Adrenal gland (tissue), 12 donors: ENCODE data around the gene GRIA2. TPM values are rescaled to one million over a fixed set of nuclear protein-coding genes. Genes with fewer than 3 reads are reported as not detected.

ENCODE experiments used
- DNase-seq, 7 donors: peaks; one replicate each; pipeline ENCODE4 v3.0.0-alpha.2; 2019 to 2020
- H3K27ac ChIP-seq, 5 donors: fragments of 200-600 bp; sonication (generic) in 4 of 5; 1 replicate in 3 of 5; 2 replicates in 2 of 5; pipeline versions ENCODE4 v1.5.1 to v1.8.0; 2016 to 2020; ENCODE audit warnings: mild to moderate bottlenecking in 1 of 5
- H3K27me3 ChIP-seq: fragments of 200-600 bp; 2 replicates; pipeline ENCODE4 v1.8.0; 2021
- H3K36me3 ChIP-seq, 2 donors: fragments of 200-600 bp; replicated peaks in 1 of 2; 1 replicate in 1 of 2; 2 replicates in 1 of 2; pipeline versions ENCODE4 v1.5.1 to v1.8.0; 2018 to 2022
- H3K4me1 ChIP-seq, 2 donors: fragments of 200-600 bp; replicated peaks in 1 of 2; 1 replicate in 1 of 2; 2 replicates in 1 of 2; pipeline versions ENCODE4 v1.5.1 to v1.8.0; 2018 to 2021
- H3K4me3 ChIP-seq, 4 donors: fragments of 200-600 bp; sonication (generic) in 3 of 4; one replicate each; pipeline ENCODE4 v1.5.1; 2016 to 2018
- H3K9me3 ChIP-seq, 3 donors: fragments of 200-600 bp; sonication (generic) in 1 of 3; replicated peaks in 1 of 3; 1 replicate in 2 of 3; 2 replicates in 1 of 3; pipeline versions ENCODE4 v1.5.1 to v1.8.0; 2016 to 2021
- CTCF ChIP-seq, 6 experiments: fragments of 450-650 bp in 4 of 6; fragments of 200-600 bp in 2 of 6; sonication (generic) in 1 of 6; IDR thresholded peaks; 1 replicate in 5 of 6; 2 replicates in 1 of 6; pipeline versions ENCODE4 v1.5.1 to v1.8.0; 2016 to 2021; ENCODE audit warnings: antibody characterized with exemption in 6 of 6, mild to moderate bottlenecking in 2 of 6, moderate library complexity in 1 of 6
- POLR2A ChIP-seq, 2 donors: fragments of 450-650 bp; IDR thresholded peaks; one replicate each; pipeline ENCODE4 v1.6.1; 2017; ENCODE audit warnings: antibody characterized with exemption in 2 of 2, mild to moderate bottlenecking in 2 of 2, moderate library complexity in 1 of 2
- WGBS, 4 donors: extraction: QIAGEN DNeasy Blood & Tissue Kit in 2 of 4; methylation state at CpG; one replicate each; pipeline versions ENCODE4 v1.1.5 to v1.1.7; 2013 to 2017; 5-methylcytosine and 5-hydroxymethylcytosine counted together
- intact Hi-C, 2 donors: fragments of 100-400 bp; cut with DNase I; formaldehyde crosslinking; loops; one replicate each; pipeline versions ENCODE4 v1.14.1 to v1.15.0; 2022 to 2023
- polyA plus RNA-seq, 3 donors: library from polyadenylated mRNA; stranded (reverse); fragments of 200-250 nt in 2 of 3; fragments of 350-450 nt in 1 of 3; fragmentation: Illumina TruSeq in 1 of 3; extraction: RNeasy Lipid Tissue Mini Kit (QIAGEN cat#74804) in 1 of 3; gene quantifications; one replicate each; pipeline ENCODE4 v1.2.3, GENCODE V29; 2013 to 2014
- total RNA-seq, 9 donors: library from RNA; depleted of rRNA in 4 of 9; stranded (reverse); fragments of >200 nt in 4 of 9; fragments of 120-200 nt in 1 of 9; fragmentation: NEBNext Ultra II Directional in 1 of 9; extraction: Animal tissue kit (Norgen Biotek cat#: 25700) in 1 of 9; gene quantifications; one replicate each; pipeline versions ENCODE4 v1.1.0 to v1.2.4, GENCODE V29; 2013 to 2023
- donor health status: healthy with polysubstance abuse.
- donor health status: Bipolar disorder and iron deficiency.
- donor health status: DM: yes; HTN: yes; CAD: no.
- donor health status: DM: no; HTN: no; CAD: no.
- donor health status: DM: no; HTN: no; CAD: no.
- donor health status: DM: yes; HTN: yes; CAD: no.

The GRIA2 gene
- total and polyA plus RNA-seq, 12 donors, result 0.18 to 15.3 (median 3.6) TPM; not detected in 2

- H3K36me3 ChIP-seq, result no peaks in the 10 kb centered on the region
- H3K4me1 ChIP-seq, result peaks cover 0 to 9% of the 10 kb centered on the region in 2 donors
- no peak for DNase-seq
- H3K4me3 ChIP-seq, result no peak overlapping the region
- peaks cover 19% of the 10 kb centered on the region for H3K27me3 ChIP-seq
- H3K9me3 ChIP-seq, result peaks cover 0 to 4% (median 0%) of the 10 kb centered on the region in 3 donors
- H3K27ac ChIP-seq, result no peak overlapping the region
- TF ChIP-seq CTCF (IDR thresholded peaks at IDR 0.05) (no peak), POLR2A (IDR thresholded peaks at IDR 0.05) (no peak)
- 83 to 93% (median 88%) methylated on average over 3 of the region's 3 CpGs for WGBS, 4 donors
- intact Hi-C loops, result no loop called here
Measured at GRCh38 chr4:157226601-157227000, 6.1 kb downstream of the GRIA2 start.

DNA sequence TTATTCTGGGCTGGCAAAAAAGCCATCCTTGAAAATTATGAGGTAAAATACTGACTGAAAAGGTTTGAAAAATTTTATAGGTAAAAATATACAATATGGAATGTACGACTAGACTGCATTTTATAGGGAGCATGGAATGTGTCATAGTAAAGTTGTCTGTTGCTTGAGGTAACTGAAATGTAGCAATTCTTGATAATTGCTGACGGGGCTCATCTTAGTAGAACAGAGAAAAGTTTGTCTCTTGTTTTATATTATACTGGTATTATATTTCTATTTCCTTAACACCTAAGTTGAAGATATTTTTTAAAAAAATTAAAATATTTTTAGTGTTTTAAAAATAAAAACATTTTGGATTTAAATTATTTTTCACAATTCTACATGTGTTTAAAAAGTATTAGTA is 11.0 kb downstream of the GRIA2 start:
- WGBS, 4 donors, result 77 to 95% (median 85%) methylated on average over 2 of the region's 2 CpGs
- TF ChIP-seq CTCF (IDR thresholded peaks at IDR 0.05) (no peak), POLR2A (IDR thresholded peaks at IDR 0.05) (no peak)
- Histone ChIP-seq H3K36me3 (no peaks in the 10 kb centered on the region), H3K9me3 (peaks cover 0 to under 1% (median 0%) of the 10 kb centered on the region in 3 donors), H3K27me3 (no peaks in the 10 kb centered on the region), H3K27ac (no peak overlapping the region), H3K4me3 (no peak overlapping the region), H3K4me1 (no peaks in the 10 kb centered on the region)
- no peak for DNase-seq
- intact Hi-C loops, result no loop called here

DNA sequence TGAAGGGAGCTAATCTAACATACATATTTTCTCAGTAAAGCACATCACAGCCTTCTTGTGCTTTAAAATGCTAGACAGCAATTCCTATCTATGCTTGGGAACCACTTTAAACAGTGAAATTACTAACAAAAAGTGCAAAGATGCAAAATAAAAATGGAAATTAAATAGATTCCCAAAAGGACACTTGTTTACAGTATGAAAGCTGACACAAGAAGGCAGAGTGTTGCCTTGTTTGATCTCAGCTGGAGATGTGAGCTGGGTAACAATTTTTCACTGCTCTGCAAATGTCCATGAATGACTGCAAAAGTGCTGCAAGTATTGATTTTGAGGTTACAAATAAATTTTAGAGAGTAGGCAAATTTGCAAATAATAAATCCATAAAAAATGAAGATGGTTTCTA is 22.3 kb downstream of the GRIA2 start:
- no peaks in the 10 kb centered on the region for H3K4me1 ChIP-seq
- TF ChIP-seq CTCF (IDR thresholded peaks at IDR 0.05) (no peak), POLR2A (IDR thresholded peaks at IDR 0.05) (no peak)
- intact Hi-C loops, result no loop called here
- H3K36me3 ChIP-seq, result no peaks in the 10 kb centered on the region
- no peak overlapping the region for H3K4me3 ChIP-seq
- no peak for DNase-seq
- no peaks in the 10 kb centered on the region for H3K27me3 ChIP-seq
- no peaks in the 10 kb centered on the region for H3K9me3 ChIP-seq
- H3K27ac ChIP-seq, result no peak overlapping the region

DNA sequence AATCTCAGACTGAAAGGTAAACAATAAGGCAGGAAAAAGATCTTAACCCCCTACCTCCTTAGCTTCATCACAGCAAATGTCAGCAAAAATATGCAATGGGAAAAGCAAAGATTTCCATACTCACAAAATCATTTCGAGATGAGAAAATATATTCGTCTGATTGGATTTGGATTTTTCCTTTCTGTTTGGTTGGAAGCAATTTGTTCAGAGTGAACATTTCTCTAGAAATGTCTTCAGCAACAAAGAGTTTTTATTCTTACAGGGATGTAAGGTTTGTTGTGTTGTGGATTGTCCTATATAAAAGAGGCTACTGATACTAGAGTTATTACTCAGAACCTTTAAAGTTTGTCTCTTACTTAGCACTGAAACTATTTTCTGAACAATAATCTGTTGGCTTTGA is 23.8 kb downstream of the GRIA2 start:
- Histone ChIP-seq H3K9me3 (no peaks in the 10 kb centered on the region), H3K4me3 (no peak overlapping the region), H3K4me1 (no peaks in the 10 kb centered on the region), H3K27ac (no peak overlapping the region), H3K27me3 (no peaks in the 10 kb centered on the region), H3K36me3 (no peaks in the 10 kb centered on the region)
- 55 to 66% (median 56%) methylated on average over 2 of the region's 2 CpGs for WGBS, 4 donors
- TF ChIP-seq POLR2A (IDR thresholded peaks at IDR 0.05) (no peak), CTCF (IDR thresholded peaks at IDR 0.05) (no peak)
- no peak for DNase-seq
- intact Hi-C loops, result no loop called here
